Nucleus accumbens (tissue), 56 donors: ENCODE measurements around the gene FOXD4L3.
"Not testable (repeated sequence)": the region's sequence is repeated elsewhere in the genome, so short reads cannot be mapped to it uniquely, and the experiment has no call there.

Source experiments
- DNase-seq, 56 donors: peaks; one replicate each; lab custom pipeline; 2025; lab: John Stamatoyannopoulos, UW

Gene FOXD4L3

DNA sequence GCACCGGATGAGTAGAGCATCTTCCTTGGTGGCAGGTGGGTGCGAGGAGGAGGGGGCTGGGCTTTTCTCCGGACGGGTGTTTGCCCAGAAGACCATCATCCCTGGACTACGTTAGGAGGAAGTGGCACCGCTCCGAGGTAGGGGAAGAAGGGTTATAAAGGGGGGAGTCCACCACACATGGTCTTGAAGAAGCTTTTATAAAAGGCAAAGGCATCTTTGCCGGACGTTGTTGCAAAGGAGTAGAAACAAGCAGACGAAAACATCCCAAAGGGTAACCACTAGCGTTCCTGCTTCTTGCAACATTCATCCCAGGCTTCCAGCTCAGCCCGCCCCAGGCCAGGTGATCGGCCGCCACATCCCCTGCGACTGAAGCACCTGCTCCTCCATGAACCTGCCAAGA lies at the start of gene FOXD4L3:
Gene FOXD4L3, plus strand, starts transcription at position 301 of the 400 bp plus-strand sequence. Its CDS starts 85 bp downstream, at position 386.
- not testable (repeated sequence) for DNase-seq

GRCh38 chr9:68281041-68281440 lies 21.6 kb upstream of the FOXD4L3 start:
- DNase-seq, result not testable (repeated sequence)

GRCh38 chr9:68303771-68304170 lies 1.1 kb downstream of the FOXD4L3 start:
- DNase-seq, result not testable (repeated sequence)

- not testable (repeated sequence) for DNase-seq
Observed at GRCh38 chr9:68304212-68304611, 1.5 kb downstream of the FOXD4L3 start.

DNA sequence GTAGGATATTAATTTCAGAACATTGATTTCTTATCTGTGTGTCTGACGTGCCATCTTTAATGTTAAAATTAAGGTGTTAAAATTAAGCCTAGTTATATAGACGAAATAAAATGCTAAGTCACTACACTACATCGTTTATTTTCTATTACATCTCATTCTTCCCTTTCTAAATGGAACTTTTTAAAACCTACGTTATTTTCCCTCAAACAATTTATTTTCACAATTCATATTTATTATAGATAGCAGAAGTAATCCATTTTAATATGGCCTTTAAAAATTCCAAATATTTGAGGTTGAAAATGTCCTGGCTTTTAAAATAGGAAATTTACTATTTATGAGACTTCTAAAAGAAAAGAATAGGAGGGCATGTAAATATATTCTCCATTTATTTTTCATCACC lies 2.1 kb downstream of the FOXD4L3 start:
- DNase-seq, result not testable (repeated sequence)

DNA sequence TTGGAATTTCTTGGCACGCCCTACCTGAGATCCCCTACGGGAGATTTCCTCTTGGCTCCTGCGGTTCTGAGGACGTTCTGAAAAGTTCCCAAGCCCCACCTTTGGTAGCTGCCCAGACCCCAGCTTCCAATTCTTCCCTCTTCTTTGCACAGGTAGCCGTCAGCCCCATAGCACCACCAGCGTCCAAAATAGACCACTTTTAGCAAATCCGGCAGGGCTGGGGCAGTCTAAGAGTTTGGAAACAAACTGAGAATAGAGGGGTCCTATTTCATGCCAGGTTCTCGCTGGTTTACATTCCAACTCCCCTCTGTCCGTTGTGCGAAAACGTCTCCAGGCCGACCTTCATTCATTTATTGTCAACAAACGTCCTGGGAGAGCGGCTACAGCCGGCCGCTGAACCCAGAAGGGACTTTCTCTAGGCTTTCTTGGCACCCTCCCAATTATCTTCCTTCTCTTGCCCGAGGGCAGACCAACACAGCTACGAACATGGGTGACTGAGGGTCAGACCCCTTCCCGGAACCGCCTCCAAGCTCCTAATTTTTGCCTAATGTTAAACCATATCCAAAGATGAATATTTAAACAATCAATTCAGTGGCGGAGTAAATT lies 3.1 kb downstream of the FOXD4L3 start:
- not testable (repeated sequence) for DNase-seq

- DNase-seq, result not testable (repeated sequence)
Observed at GRCh38 chr9:68306391-68306964, 3.8 kb downstream of the FOXD4L3 start.

GRCh38 chr9:68307127-68307526 lies 4.5 kb downstream of the FOXD4L3 start:
- not testable (repeated sequence) for DNase-seq

- DNase-seq, result not testable (repeated sequence)
Observed at GRCh38 chr9:68307654-68308053, 5.0 kb downstream of the FOXD4L3 start.

GRCh38 chr9:68311208-68311607 lies 8.5 kb downstream of the FOXD4L3 start:
- not testable (repeated sequence) for DNase-seq

GRCh38 chr9:68318209-68318608 lies 15.5 kb downstream of the FOXD4L3 start:
- not testable (repeated sequence) for DNase-seq

DNA sequence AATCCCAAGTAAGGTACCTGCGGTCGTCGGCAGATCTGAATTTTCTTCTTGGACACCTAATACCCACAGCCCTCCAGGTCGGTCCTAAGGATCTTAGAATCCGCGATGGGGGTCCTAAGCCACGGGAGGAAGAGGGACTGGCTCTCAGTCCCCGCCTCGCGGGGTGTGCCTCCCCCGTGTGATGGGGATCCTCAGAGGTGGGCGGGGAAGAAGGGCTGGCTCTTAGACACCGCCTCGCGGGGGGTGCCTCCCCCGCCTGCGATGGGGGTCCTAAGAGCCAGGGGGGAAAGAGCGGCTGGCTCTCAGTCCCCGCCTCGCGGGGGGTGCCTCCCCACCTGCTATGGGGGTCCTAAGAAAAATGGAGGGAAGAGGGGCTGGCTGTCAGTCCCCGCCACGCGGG lies 21.1 kb downstream of the FOXD4L3 start:
- DNase-seq, result not testable (repeated sequence)

DNA sequence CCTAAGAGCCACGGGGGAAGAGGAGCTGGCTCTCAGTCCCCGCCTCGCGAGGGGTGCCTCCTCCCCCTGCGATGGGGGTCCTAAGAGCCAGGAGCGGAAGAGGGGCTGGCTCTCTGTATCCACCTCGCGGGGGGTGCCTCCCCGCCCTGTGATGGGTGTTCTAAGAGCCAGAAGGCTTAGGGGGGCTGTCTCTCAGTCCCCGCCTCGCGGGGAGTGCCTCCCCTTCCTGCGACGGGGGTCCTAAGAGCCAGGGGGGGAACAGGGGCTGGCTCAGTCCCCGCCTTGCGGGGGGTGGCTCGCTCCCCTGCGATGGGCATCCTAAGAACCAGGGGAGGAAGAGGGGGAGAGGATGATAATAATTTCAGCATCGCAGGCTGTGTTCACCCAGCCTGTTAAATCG lies 21.9 kb downstream of the FOXD4L3 start:
- not testable (repeated sequence) for DNase-seq

- not testable (repeated sequence) for DNase-seq
Observed at GRCh38 chr9:68329106-68329505, 26.4 kb downstream of the FOXD4L3 start.

GRCh38 chr9:68330531-68331173 lies 28.0 kb downstream of the FOXD4L3 start:
- not testable (repeated sequence) for DNase-seq

DNA sequence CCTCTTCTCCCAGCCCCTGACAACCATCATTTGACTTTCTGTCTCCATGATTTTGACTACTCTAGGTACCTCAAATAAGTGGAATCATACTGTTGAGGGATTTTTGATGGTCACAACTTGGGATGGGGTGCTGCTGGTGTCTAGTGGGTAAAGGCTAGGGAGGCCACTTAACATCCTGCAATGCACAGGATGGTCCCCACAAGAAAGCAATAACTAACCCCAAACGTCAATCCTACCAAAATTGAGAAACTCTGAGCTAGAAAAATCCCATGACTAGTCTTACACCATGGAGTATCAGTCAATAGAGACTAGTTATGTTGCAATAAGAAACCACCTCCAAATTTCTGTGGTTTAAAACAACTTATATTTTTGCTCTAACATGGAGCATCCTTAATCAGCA lies 29.5 kb downstream of the FOXD4L3 start:
- DNase-seq, result not testable (repeated sequence)

GRCh38 chr9:68335935-68336334 lies 33.3 kb downstream of the FOXD4L3 start:
- DNase-seq, result not testable (repeated sequence)

GRCh38 chr9:68336639-68337339 lies 34.1 kb downstream of the FOXD4L3 start:
- not testable (repeated sequence) for DNase-seq

GRCh38 chr9:68338000-68338399 lies 35.3 kb downstream of the FOXD4L3 start:
- not testable (repeated sequence) for DNase-seq

- DNase-seq, result not testable (repeated sequence)
Observed at GRCh38 chr9:68342265-68343025, 39.8 kb downstream of the FOXD4L3 start.
